ENCODE data around the gene PPID. TPM values are rescaled to one million over a fixed set of nuclear protein-coding genes. Genes with fewer than 3 reads are reported as not detected.

Gene PPID
- total and polyA plus RNA-seq, 9 of the 15 experiments (the other 6 are each of a cell fraction or from before 2014, with no cell fraction given): 46.5 to 160 (median 98.6) TPM

GRCh38 chr4:158768555-158769174, 45.5 kb upstream of the PPID start, which contains the start of gene FNIP2 (continued):
- 0 out of 2 replicates have a peak, but pooled peaks have one; percentile 65 for TF ChIP-seq ZNF395 (CRISPR knock-in tag; IDR thresholded peaks at IDR 0.05)
- TF ChIP-seq EGR1 (conservative IDR thresholded peaks at IDR 0.05): peak; percentile 66
- no peak for TF ChIP-seq ZNF354B (CRISPR knock-in tag; IDR thresholded peaks at IDR 0.05)
- peak; percentile 54; the same call in 1 of the 2 replicates for TF ChIP-seq POLR2A (conservative IDR thresholded peaks at IDR 0.05)
- TF ChIP-seq NR4A1 (CRISPR knock-in tag; IDR thresholded peaks at IDR 0.05): 0 out of 2 replicates have a peak, but pooled peaks have one; percentile 10
- TF ChIP-seq NR4A1 (tag; IDR thresholded peaks at IDR 0.05): 0 out of 2 replicates have a peak, but pooled peaks have one; percentile 61
- 0 out of 4 replicates have a peak, but pooled peaks of 1 of the 2 experiments have one; percentile 28 for TF ChIP-seq RCOR1 (IDR thresholded peaks at IDR 0.05; ENCODE audit: borderline replicate concordance in 1 of 2, low read depth in 2 of 2, low read length in 2 of 2)
- TF ChIP-seq KDM2B (CRISPR knock-in tag; IDR thresholded peaks at IDR 0.05): 0 out of 2 replicates have a peak, but pooled peaks have one; percentile 79
- peak; percentile 51; the same call in 1 of the 2 replicates for TF ChIP-seq SUPT5H (IDR thresholded peaks at IDR 0.05)
- TF ChIP-seq ZNF277 (CRISPR knock-in tag; IDR thresholded peaks at IDR 0.05; ENCODE audit: borderline replicate concordance): no peak
- TF ChIP-seq NFIX (CRISPR knock-in tag; IDR thresholded peaks at IDR 0.05; ENCODE audit: low read depth): no peak
- TF ChIP-seq UBTF (IDR thresholded peaks at IDR 0.05; ENCODE audit: borderline replicate concordance in 1 of 2, low read depth in 2 of 2, low read length in 2 of 2): peak; percentile 63 to 75; a peak in 2 of 4 replicates
- no peak for TF ChIP-seq MLLT1 (IDR thresholded peaks at IDR 0.05)
- TF ChIP-seq FOXA3 (CRISPR knock-in tag; conservative IDR thresholded peaks at IDR 0.05 in 1 of 2, IDR thresholded peaks at IDR 0.05 in 1 of 2): no peak
- TF ChIP-seq ATF4 (CRISPR knock-in tag; IDR thresholded peaks at IDR 0.05): 0 out of 2 replicates have a peak, but pooled peaks have one; percentile 28
- TF ChIP-seq ZBTB5 (IDR thresholded peaks at IDR 0.05): no peak
- TF ChIP-seq BCL6 (CRISPR knock-in tag; IDR thresholded peaks at IDR 0.05): no peak
- no peak for TF ChIP-seq CHD1 (IDR thresholded peaks at IDR 0.05; ENCODE audit: low read length)
